NCI-H1105 treated with DMSO at 0.1 percent for 48 hours (cell line): ENCODE results near the gene CFAP70.

ENCODE experiments used
- DNase-seq: peaks from one replicate; lab custom pipeline; 2025; lab: John Stamatoyannopoulos, UW

Gene CFAP70

GRCh38 chr10:73252445-73253224 is 106.0 kb downstream of the CFAP70 start, which contains the start of gene MRPS16:
Gene MRPS16, minus strand, starts transcription at chr10:73252644. Its CDS starts 162 bp downstream, at chr10:73252482.
- DNase-seq = peak; percentile 92

GRCh38 chr10:73251683-73252444 is 106.8 kb downstream of the CFAP70 start:
- DNase-seq = no peak

GRCh38 chr10:73248259-73248724 is 110.4 kb downstream of the CFAP70 start:
- no peak for DNase-seq

GRCh38 chr10:73247509-73248258 is 111.0 kb downstream of the CFAP70 start:
- DNase-seq = no peak

- peak; percentile 85 for DNase-seq
Measured at GRCh38 chr10:73246646-73247508, 111.8 kb downstream of the CFAP70 start, which contains the start of gene DNAJC9. Gene DNAJC9, minus strand, starts transcription at chr10:73247255. Its CDS starts 66 bp downstream, at chr10:73247189.

GRCh38 chr10:73246322-73246645 is 112.4 kb downstream of the CFAP70 start:
- DNase-seq = no peak

- no peak for DNase-seq
Measured at GRCh38 chr10:73244866-73245477, 113.7 kb downstream of the CFAP70 start.

- no peak for DNase-seq
Measured at GRCh38 chr10:73239908-73240307, 118.8 kb downstream of the CFAP70 start.

GRCh38 chr10:73238990-73239566 is 119.6 kb downstream of the CFAP70 start:
- no peak for DNase-seq

GRCh38 chr10:73234695-73235094 is 124.0 kb downstream of the CFAP70 start:
- DNase-seq = no peak

- no peak for DNase-seq
Measured at GRCh38 chr10:73233883-73234282, 124.8 kb downstream of the CFAP70 start.

- no peak for DNase-seq
Measured at GRCh38 chr10:73232887-73233286, 125.8 kb downstream of the CFAP70 start.

GRCh38 chr10:73229567-73229966 is 129.1 kb downstream of the CFAP70 start:
- DNase-seq = no peak

GRCh38 chr10:73228247-73228646 is 130.4 kb downstream of the CFAP70 start:
- no peak for DNase-seq

- DNase-seq = no peak
Measured at GRCh38 chr10:73226663-73227062, 132.0 kb downstream of the CFAP70 start.

GRCh38 chr10:73225518-73225917 is 133.1 kb downstream of the CFAP70 start:
- DNase-seq = no peak

- DNase-seq = no peak
Measured at GRCh38 chr10:73220989-73221388, 137.7 kb downstream of the CFAP70 start.

GRCh38 chr10:73219384-73219783 is 139.3 kb downstream of the CFAP70 start:
- no peak for DNase-seq

- DNase-seq = no peak
Measured at GRCh38 chr10:73218431-73219191, 140.1 kb downstream of the CFAP70 start.

- DNase-seq = no peak
Measured at GRCh38 chr10:73217628-73218027, 141.0 kb downstream of the CFAP70 start.
